Measurements from ENCODE around the gene PITRM1. TPM values are rescaled to one million over a fixed set of nuclear protein-coding genes. Genes with fewer than 3 reads are reported as not detected.

PITRM1 gene
- polyA plus RNA-seq, 1 donor (not counting 4 experiments of a cell fraction or from before 2014, with no cell fraction given), result 47.2 TPM

DNA sequence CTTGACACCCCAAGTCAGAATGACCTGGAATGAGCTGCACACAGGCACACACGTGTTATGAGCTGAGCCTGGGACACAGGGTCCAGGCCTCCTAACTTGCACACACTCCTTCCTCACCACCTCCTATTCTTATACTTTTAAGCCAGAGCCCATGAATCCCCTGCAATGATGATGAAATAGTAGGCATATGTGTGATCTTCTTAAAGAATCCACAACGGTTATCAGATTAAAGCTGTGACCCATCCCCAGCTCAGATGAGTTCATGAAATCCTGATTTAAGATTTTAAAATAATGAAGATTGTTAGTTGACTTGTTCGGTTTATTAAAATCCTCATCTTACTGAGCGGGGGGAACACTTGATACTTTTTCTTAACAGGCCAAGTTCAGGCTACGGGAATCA lies 38.6 kb downstream of the PITRM1 start:
- no peak for TF ChIP-seq EZH2 (IDR thresholded peaks at IDR 0.05; ENCODE audit: low read length)
- Histone ChIP-seq H3K9me1 (ENCODE audit: control insufficient read depth, extremely low read depth, insufficient read depth, low read length) (no peaks in the 10 kb centered on the region), H3K9me3 (ENCODE audit: control insufficient read depth, low read depth, low read length) (no peaks in the 10 kb centered on the region), H3K4me2 (ENCODE audit: control insufficient read depth, extremely low read depth, insufficient read depth, low read depth, low read length) (no peak overlapping the region), H2AFZ (ENCODE audit: control insufficient read depth, low read length) (no peak overlapping the region), H3K27ac (ENCODE audit: control insufficient read depth, insufficient read depth, low read length) (no peak overlapping the region), H3K4me3 (ENCODE audit: control insufficient read depth in 2 of 3, extremely low read depth in 1 of 3, insufficient read depth in 2 of 3, low read depth in 1 of 3, low read length in 3 of 3) (no peak overlapping the region), H3K4me1 (ENCODE audit: control insufficient read depth, extremely low read depth, insufficient read depth, low read length) (peaks cover 2% of the 10 kb centered on the region), H3K27me3 (ENCODE audit: control insufficient read depth, extremely low read depth, insufficient read depth, low read length) (no peaks in the 10 kb centered on the region), H3K36me3 (ENCODE audit: control insufficient read depth in 2 of 2, extremely low read depth in 1 of 2, insufficient read depth in 2 of 2, low read length in 2 of 2) (peaks cover 48 to 55% of the 10 kb centered on the region in 2 experiments), H3K79me2 (ENCODE audit: control insufficient read depth, insufficient read depth, low read length) (peaks cover 2% of the 10 kb centered on the region), H4K20me1 (ENCODE audit: control insufficient read depth, extremely low read depth, insufficient read depth, low read length) (no peaks in the 10 kb centered on the region), H3K9ac (ENCODE audit: control insufficient read depth, extremely low read depth, insufficient read depth, low read length) (no peak overlapping the region)
- DNase-seq (ENCODE audit: low read depth, low spot score) (no peak), FAIRE-seq (no peak)
- dilution Hi-C loops (cut with MboI; ENCODE audit: extremely low pct_ligation_motif_present, low sequenced_read_pairs), result no loop called here

- H3K27me3 ChIP-seq (ENCODE audit: control insufficient read depth, extremely low read depth, insufficient read depth, low read length), result no peaks in the 10 kb centered on the region
- no peak overlapping the region for H2AFZ ChIP-seq (ENCODE audit: control insufficient read depth, low read length)
- H3K4me3 ChIP-seq (ENCODE audit: control insufficient read depth in 2 of 3, extremely low read depth in 1 of 3, insufficient read depth in 2 of 3, low read depth in 1 of 3, low read length in 3 of 3), result no peak overlapping the region
- no peaks in the 10 kb centered on the region for H3K9me3 ChIP-seq (ENCODE audit: control insufficient read depth, low read depth, low read length)
- H3K27ac ChIP-seq (ENCODE audit: control insufficient read depth, insufficient read depth, low read length), result no peak overlapping the region
- FAIRE-seq, result no peak
- H3K4me1 ChIP-seq (ENCODE audit: control insufficient read depth, extremely low read depth, insufficient read depth, low read length), result peaks cover 3% of the 10 kb centered on the region
- dilution Hi-C loops (cut with MboI; ENCODE audit: extremely low pct_ligation_motif_present, low sequenced_read_pairs), result no loop called here
- H3K79me2 ChIP-seq (ENCODE audit: control insufficient read depth, insufficient read depth, low read length), result peaks cover 2% of the 10 kb centered on the region
- H3K9me1 ChIP-seq (ENCODE audit: control insufficient read depth, extremely low read depth, insufficient read depth, low read length), result peaks cover 2% of the 10 kb centered on the region
- no peak for DNase-seq (ENCODE audit: low read depth, low spot score)
- H3K36me3 ChIP-seq (ENCODE audit: control insufficient read depth in 2 of 2, extremely low read depth in 1 of 2, insufficient read depth in 2 of 2, low read length in 2 of 2), result peaks cover 39 to 62% of the 10 kb centered on the region in 2 experiments
- TF ChIP-seq CTCF (optimal IDR thresholded peaks at IDR 0.05 in 1 of 3, IDR thresholded peaks at IDR 0.05 in 1 of 3, conservative IDR thresholded peaks at IDR 0.05 in 1 of 3; ENCODE audit: extremely low read depth in 1 of 3, insufficient read depth in 2 of 3, low read length in 3 of 3) (no peak), EZH2 (IDR thresholded peaks at IDR 0.05; ENCODE audit: low read length) (no peak)
- no peak overlapping the region for H3K4me2 ChIP-seq (ENCODE audit: control insufficient read depth, extremely low read depth, insufficient read depth, low read depth, low read length)
- H3K9ac ChIP-seq (ENCODE audit: control insufficient read depth, extremely low read depth, insufficient read depth, low read length), result no peak overlapping the region
- H4K20me1 ChIP-seq (ENCODE audit: control insufficient read depth, extremely low read depth, insufficient read depth, low read length), result no peaks in the 10 kb centered on the region
Observed at GRCh38 chr10:3132036-3133025, 40.3 kb downstream of the PITRM1 start.

Data from keratinocyte (primary cell).